GM23338 (cell line): Measurements from ENCODE around the gene MACO1. TPM values are rescaled to one million over a fixed set of nuclear protein-coding genes. Genes with fewer than 3 reads are reported as not detected.

ENCODE experiments used
- ATAC-seq: fragments of 200-7000 bp; cut with Tn5 transposase; 3 replicates; pipeline ENCODE4 v1.9.1; 2020
- DNase-seq: peaks from one replicate; pipeline ENCODE4 v3.0.0-alpha.2; 2015; ENCODE audit warnings: low spot score
- H2AFZ ChIP-seq: fragments of 200-600 bp; sonication (generic); 2 replicates; pipeline ENCODE4 v1.8.0; 2016; ENCODE audit warnings: antibody characterized with exemption, mild to moderate bottlenecking, moderate library complexity
- H3F3A ChIP-seq: fragments of 200-600 bp; sonication (generic); replicated peaks from 2 replicates; pipeline ENCODE4 v1.8.0; 2017; ENCODE audit warnings: antibody characterized with exemption, mixed run types, low read depth
- H3K27ac ChIP-seq: fragments of 200-600 bp; sonication (generic); 2 replicates; pipeline ENCODE4 v1.6.1; 2016; ENCODE audit warnings: low read depth
- H3K27me3 ChIP-seq: fragments of 200-600 bp; sonication (generic); 2 replicates; pipeline ENCODE4 v1.8.0; 2016; ENCODE audit warnings: mild to moderate bottlenecking, mixed run types, moderate library complexity; ENCODE audit not compliant: insufficient read depth
- H3K36me3 ChIP-seq: fragments of 200-600 bp; sonication (generic); 2 replicates; pipeline ENCODE4 v1.8.0; 2016; ENCODE audit warnings: mild to moderate bottlenecking; ENCODE audit not compliant: insufficient read depth
- H3K4me1 ChIP-seq: fragments of 200-600 bp; sonication (generic); 2 replicates; pipeline ENCODE4 v1.8.0; 2016; ENCODE audit warnings: mild to moderate bottlenecking, moderate library complexity; ENCODE audit not compliant: insufficient read depth
- H3K4me2 ChIP-seq: fragments of 200-600 bp; sonication (generic); 2 replicates; pipeline ENCODE4 v1.7.1; 2017; ENCODE audit warnings: mixed run types
- H3K4me3 ChIP-seq: fragments of 200-600 bp; sonication (generic); 2 replicates; pipeline ENCODE4 v1.6.1; 2016; ENCODE audit warnings: mixed run types
- H3K79me2 ChIP-seq: fragments of 200-600 bp; sonication (generic); replicated peaks from 2 replicates; pipeline ENCODE4 v1.8.0; 2017; ENCODE audit warnings: mild to moderate bottlenecking; ENCODE audit not compliant: insufficient read depth
- H3K9me2 ChIP-seq: fragments of 200-600 bp; sonication (generic); 2 replicates; pipeline ENCODE4 v1.8.0; 2017; ENCODE audit not compliant: insufficient read depth
- H4K20me1 ChIP-seq: fragments of 200-600 bp; sonication (generic); replicated peaks from 2 replicates; pipeline ENCODE4 v1.8.0; 2017; ENCODE audit warnings: mild to moderate bottlenecking; ENCODE audit not compliant: insufficient read depth
- H3K27ac Mint-ChIP-seq: 2 replicates; pipeline ENCODE4 v1.8.0; 2020; ENCODE audit warnings: inconsistent platforms, mild to moderate bottlenecking, moderate library complexity, mixed read lengths
- H3K27me3 Mint-ChIP-seq: 3 replicates; pipeline ENCODE4 v1.8.0; 2022; ENCODE audit warnings: low read depth, mild to moderate bottlenecking, moderate library complexity, mixed read lengths, inconsistent platforms; ENCODE audit not compliant: insufficient read depth, poor library complexity
- H3K36me3 Mint-ChIP-seq: 3 replicates; pipeline ENCODE4 v1.8.0; 2021; ENCODE audit warnings: low read depth, mild to moderate bottlenecking, inconsistent platforms, moderate library complexity, mixed read lengths
- H3K4me1 Mint-ChIP-seq: 3 replicates; pipeline ENCODE4 v1.8.0; 2020; ENCODE audit warnings: mild to moderate bottlenecking, inconsistent platforms, mixed read lengths
- H3K4me3 Mint-ChIP-seq: 3 replicates; pipeline ENCODE4 v1.8.0; 2021; ENCODE audit warnings: moderate library complexity, mild to moderate bottlenecking, inconsistent platforms, mixed read lengths
- H3K9me3 Mint-ChIP-seq: 3 replicates; pipeline ENCODE4 v1.8.0; 2020; ENCODE audit warnings: moderate library complexity, mild to moderate bottlenecking, inconsistent platforms, mixed read lengths
- CREB1 ChIP-seq: fragments of 250-450 bp; sonication (Bioruptor Pico); IDR thresholded peaks from 2 replicates; pipeline ENCODE4 v1.5.0; 2020; ENCODE audit warnings: low read depth, mild to moderate bottlenecking, moderate library complexity
- EZH2 ChIP-seq: fragments of 200-600 bp; sonication (generic); IDR thresholded peaks from one replicate; pipeline ENCODE4 v1.8.0; 2017; ENCODE audit warnings: antibody characterized with exemption, mild to moderate bottlenecking, low read depth; ENCODE audit not compliant: unreplicated experiment
- EZH2phosphoT487 ChIP-seq: fragments of 200-600 bp; sonication (generic); IDR thresholded peaks from one replicate; pipeline ENCODE4 v1.8.1; 2018; ENCODE audit warnings: antibody characterized with exemption; ENCODE audit not compliant: unreplicated experiment
- JUNB ChIP-seq: IDR thresholded peaks from one replicate; pipeline ENCODE4 v1.6.1; 2016; ENCODE audit warnings: antibody characterized with exemption; ENCODE audit not compliant: unreplicated experiment
- NANOG ChIP-seq: IDR thresholded peaks from 2 replicates; pipeline ENCODE4 v1.6.1; 2016; ENCODE audit warnings: antibody characterized with exemption, borderline replicate concordance
- POLR2AphosphoS5 ChIP-seq: IDR thresholded peaks from 2 replicates; pipeline ENCODE4 v1.6.1; 2016; ENCODE audit warnings: antibody characterized with exemption, low read depth
- STAT1 ChIP-seq: IDR thresholded peaks from one replicate; pipeline ENCODE4 v1.6.1; 2016; ENCODE audit warnings: antibody characterized with exemption; ENCODE audit not compliant: unreplicated experiment
- ZNF114 ChIP-seq: fragments of 250-450 bp; sonication (Bioruptor Pico); IDR thresholded peaks from 2 replicates; pipeline ENCODE4 v1.5.0; 2020; ENCODE audit warnings: mild to moderate bottlenecking, moderate library complexity
- ZNF331 ChIP-seq: fragments of 250-450 bp; sonication (Bioruptor Pico); IDR thresholded peaks from 2 replicates; pipeline ENCODE4 v1.5.0; 2020; ENCODE audit warnings: low read depth, mild to moderate bottlenecking, moderate library complexity
- polyA plus RNA-seq: library from polyadenylated mRNA; unstranded; fragments of >200 nt; fragmentation: Nextera tagmentation; extraction: Ambion mirVana; gene quantifications from 2 replicates; pipeline ENCODE4 v1.2.1, GENCODE V29; 2016
- total RNA-seq: library from RNA; depleted of rRNA; stranded (reverse); fragments of >200 nt; shearing (Covaris generic); gene quantifications from 2 replicates; pipeline ENCODE4 v1.2.3, GENCODE V29; 2014
- TF ChIP-seq, protein P1 (sequence below), 2 experiments: fragments of 200-600 bp in 1 of 2; sonication (generic) in 1 of 2; conservative IDR thresholded peaks; 2 replicates each; pipeline versions ENCODE4 v1.5.1 to v1.6.1; 2016 to 2017; ENCODE audit warnings: antibody characterized with exemption in 2 of 2, low read depth in 2 of 2, mild to moderate bottlenecking in 2 of 2, moderate library complexity in 1 of 2
- TF ChIP-seq, protein P2 (sequence below): fragments of 250-450 bp; sonication (Bioruptor Pico); IDR thresholded peaks from 2 replicates; pipeline ENCODE4 v1.5.0; 2020; ENCODE audit warnings: mild to moderate bottlenecking, moderate library complexity
- TF ChIP-seq, protein P3 (sequence below): IDR thresholded peaks from 2 replicates; pipeline ENCODE4 v1.6.1; 2016; ENCODE audit warnings: antibody characterized with exemption
- TF ChIP-seq, protein P4 (sequence below): IDR thresholded peaks from one replicate; pipeline ENCODE4 v1.6.1; 2018; ENCODE audit warnings: antibody characterized with exemption; ENCODE audit not compliant: unreplicated experiment

Gene MACO1
- total and polyA plus RNA-seq, 2 experiments from 2014 or later, result 9.8 to 10.6 TPM

DNA sequence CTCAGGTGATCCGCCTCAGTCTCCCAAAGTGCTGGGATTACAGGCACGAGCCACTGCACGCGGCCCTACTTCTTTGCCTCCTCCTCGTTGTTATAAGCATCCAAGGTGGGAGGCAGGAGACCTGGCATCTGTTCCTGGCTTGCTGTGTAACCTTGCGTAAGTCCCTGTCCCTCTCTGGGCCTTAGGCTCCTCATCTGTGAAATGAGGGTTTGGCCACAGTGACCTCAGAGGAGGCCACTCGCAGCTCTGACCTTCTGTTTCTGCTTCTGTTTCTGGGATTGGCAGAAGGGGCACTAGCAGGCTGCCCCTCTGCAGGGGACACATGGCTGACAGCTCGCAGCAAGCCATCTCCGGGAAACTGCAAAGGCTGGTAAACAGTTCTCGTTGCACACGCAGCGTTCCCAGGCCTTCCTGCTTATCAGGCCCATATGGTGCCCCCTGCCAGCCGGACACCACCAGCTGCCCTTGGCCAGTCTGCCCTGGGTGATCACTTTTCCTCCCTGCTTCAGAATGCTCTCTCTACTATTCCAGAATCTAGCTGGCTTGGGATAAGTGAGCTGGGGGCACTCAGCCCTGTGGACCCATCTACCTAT, 110.1 kb downstream of the MACO1 start:
- no peaks in the 10 kb centered on the region for H3K9me3 Mint-ChIP-seq
- Histone ChIP-seq H3K27ac (no peak overlapping the region), H3K4me3 (no peak overlapping the region), H3K27me3 (0 out of 2 replicates have a peak, but pooled peaks cover 7% of the 10 kb centered on the region), H2AFZ (no peak overlapping the region), H3K4me2 (no peak overlapping the region), H3K36me3 (no peaks in the 10 kb centered on the region), H3K9me2 (no peaks in the 10 kb centered on the region), H4K20me1 (peaks cover 12% of the 10 kb centered on the region; the same call in 1 of the 2 replicates), H3K79me2 (no peaks in the 10 kb centered on the region), H3K4me1 (peaks cover 16% of the 10 kb centered on the region; the same call in 1 of the 2 replicates), H3F3A (0 out of 2 replicates have a peak, but pooled peaks cover 5% of the 10 kb centered on the region)
- H3K4me1 Mint-ChIP-seq, result peaks cover 18% of the 10 kb centered on the region
- no peaks in the 10 kb centered on the region for H3K36me3 Mint-ChIP-seq
- ATAC-seq, result no peak
- DNase-seq, result no peak
- H3K27me3 Mint-ChIP-seq, result peaks cover 11% of the 10 kb centered on the region
- H3K27ac Mint-ChIP-seq, result no peak overlapping the region
- no peak overlapping the region for H3K4me3 Mint-ChIP-seq
- TF ChIP-seq ZNF114 (no peak), POLR2AphosphoS5 (no peak), NANOG (no peak), ZNF331 (CRISPR knock-in tag) (no peak), EZH2phosphoT487 (no peak), STAT1 (no peak), JUNB (no peak), EZH2 (no peak), CREB1 (CRISPR knock-in tag) (no peak)
- TF ChIP-seq, protein P1, sequence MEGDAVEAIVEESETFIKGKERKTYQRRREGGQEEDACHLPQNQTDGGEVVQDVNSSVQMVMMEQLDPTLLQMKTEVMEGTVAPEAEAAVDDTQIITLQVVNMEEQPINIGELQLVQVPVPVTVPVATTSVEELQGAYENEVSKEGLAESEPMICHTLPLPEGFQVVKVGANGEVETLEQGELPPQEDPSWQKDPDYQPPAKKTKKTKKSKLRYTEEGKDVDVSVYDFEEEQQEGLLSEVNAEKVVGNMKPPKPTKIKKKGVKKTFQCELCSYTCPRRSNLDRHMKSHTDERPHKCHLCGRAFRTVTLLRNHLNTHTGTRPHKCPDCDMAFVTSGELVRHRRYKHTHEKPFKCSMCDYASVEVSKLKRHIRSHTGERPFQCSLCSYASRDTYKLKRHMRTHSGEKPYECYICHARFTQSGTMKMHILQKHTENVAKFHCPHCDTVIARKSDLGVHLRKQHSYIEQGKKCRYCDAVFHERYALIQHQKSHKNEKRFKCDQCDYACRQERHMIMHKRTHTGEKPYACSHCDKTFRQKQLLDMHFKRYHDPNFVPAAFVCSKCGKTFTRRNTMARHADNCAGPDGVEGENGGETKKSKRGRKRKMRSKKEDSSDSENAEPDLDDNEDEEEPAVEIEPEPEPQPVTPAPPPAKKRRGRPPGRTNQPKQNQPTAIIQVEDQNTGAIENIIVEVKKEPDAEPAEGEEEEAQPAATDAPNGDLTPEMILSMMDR (conservative IDR thresholded peaks at IDR 0.05; ENCODE audit: low read depth in 2 of 2), result no peak
- TF ChIP-seq, protein P2, sequence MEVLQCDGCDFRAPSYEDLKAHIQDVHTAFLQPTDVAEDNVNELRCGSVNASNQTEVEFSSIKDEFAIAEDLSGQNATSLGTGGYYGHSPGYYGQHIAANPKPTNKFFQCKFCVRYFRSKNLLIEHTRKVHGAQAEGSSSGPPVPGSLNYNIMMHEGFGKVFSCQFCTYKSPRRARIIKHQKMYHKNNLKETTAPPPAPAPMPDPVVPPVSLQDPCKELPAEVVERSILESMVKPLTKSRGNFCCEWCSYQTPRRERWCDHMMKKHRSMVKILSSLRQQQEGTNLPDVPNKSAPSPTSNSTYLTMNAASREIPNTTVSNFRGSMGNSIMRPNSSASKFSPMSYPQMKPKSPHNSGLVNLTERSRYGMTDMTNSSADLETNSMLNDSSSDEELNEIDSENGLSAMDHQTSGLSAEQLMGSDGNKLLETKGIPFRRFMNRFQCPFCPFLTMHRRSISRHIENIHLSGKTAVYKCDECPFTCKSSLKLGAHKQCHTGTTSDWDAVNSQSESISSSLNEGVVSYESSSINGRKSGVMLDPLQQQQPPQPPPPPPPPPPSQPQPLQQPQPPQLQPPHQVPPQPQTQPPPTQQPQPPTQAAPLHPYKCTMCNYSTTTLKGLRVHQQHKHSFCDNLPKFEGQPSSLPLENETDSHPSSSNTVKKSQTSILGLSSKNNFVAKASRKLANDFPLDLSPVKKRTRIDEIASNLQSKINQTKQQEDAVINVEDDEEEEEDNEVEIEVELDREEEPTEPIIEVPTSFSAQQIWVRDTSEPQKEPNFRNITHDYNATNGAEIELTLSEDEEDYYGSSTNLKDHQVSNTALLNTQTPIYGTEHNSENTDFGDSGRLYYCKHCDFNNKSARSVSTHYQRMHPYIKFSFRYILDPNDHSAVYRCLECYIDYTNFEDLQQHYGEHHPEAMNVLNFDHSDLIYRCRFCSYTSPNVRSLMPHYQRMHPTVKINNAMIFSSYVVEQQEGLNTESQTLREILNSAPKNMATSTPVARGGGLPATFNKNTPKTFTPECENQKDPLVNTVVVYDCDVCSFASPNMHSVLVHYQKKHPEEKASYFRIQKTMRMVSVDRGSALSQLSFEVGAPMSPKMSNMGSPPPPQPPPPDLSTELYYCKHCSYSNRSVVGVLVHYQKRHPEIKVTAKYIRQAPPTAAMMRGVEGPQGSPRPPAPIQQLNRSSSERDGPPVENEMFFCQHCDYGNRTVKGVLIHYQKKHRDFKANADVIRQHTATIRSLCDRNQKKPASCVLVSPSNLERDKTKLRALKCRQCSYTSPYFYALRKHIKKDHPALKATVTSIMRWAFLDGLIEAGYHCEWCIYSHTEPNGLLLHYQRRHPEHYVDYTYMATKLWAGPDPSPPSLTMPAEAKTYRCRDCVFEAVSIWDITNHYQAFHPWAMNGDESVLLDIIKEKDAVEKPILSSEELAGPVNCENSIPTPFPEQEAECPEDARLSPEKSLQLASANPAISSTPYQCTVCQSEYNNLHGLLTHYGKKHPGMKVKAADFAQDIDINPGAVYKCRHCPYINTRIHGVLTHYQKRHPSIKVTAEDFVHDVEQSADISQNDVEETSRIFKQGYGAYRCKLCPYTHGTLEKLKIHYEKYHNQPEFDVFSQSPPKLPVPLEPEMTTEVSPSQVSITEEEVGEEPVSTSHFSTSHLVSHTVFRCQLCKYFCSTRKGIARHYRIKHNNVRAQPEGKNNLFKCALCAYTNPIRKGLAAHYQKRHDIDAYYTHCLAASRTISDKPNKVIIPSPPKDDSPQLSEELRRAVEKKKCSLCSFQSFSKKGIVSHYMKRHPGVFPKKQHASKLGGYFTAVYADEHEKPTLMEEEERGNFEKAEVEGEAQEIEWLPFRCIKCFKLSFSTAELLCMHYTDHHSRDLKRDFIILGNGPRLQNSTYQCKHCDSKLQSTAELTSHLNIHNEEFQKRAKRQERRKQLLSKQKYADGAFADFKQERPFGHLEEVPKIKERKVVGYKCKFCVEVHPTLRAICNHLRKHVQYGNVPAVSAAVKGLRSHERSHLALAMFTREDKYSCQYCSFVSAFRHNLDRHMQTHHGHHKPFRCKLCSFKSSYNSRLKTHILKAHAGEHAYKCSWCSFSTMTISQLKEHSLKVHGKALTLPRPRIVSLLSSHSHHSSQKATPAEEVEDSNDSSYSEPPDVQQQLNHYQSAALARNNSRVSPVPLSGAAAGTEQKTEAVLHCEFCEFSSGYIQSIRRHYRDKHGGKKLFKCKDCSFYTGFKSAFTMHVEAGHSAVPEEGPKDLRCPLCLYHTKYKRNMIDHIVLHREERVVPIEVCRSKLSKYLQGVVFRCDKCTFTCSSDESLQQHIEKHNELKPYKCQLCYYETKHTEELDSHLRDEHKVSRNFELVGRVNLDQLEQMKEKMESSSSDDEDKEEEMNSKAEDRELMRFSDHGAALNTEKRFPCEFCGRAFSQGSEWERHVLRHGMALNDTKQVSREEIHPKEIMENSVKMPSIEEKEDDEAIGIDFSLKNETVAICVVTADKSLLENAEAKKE (CRISPR knock-in tag), result no peak
- TF ChIP-seq, protein P3, sequence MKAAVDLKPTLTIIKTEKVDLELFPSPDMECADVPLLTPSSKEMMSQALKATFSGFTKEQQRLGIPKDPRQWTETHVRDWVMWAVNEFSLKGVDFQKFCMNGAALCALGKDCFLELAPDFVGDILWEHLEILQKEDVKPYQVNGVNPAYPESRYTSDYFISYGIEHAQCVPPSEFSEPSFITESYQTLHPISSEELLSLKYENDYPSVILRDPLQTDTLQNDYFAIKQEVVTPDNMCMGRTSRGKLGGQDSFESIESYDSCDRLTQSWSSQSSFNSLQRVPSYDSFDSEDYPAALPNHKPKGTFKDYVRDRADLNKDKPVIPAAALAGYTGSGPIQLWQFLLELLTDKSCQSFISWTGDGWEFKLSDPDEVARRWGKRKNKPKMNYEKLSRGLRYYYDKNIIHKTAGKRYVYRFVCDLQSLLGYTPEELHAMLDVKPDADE, result no peak
- TF ChIP-seq, protein P4, sequence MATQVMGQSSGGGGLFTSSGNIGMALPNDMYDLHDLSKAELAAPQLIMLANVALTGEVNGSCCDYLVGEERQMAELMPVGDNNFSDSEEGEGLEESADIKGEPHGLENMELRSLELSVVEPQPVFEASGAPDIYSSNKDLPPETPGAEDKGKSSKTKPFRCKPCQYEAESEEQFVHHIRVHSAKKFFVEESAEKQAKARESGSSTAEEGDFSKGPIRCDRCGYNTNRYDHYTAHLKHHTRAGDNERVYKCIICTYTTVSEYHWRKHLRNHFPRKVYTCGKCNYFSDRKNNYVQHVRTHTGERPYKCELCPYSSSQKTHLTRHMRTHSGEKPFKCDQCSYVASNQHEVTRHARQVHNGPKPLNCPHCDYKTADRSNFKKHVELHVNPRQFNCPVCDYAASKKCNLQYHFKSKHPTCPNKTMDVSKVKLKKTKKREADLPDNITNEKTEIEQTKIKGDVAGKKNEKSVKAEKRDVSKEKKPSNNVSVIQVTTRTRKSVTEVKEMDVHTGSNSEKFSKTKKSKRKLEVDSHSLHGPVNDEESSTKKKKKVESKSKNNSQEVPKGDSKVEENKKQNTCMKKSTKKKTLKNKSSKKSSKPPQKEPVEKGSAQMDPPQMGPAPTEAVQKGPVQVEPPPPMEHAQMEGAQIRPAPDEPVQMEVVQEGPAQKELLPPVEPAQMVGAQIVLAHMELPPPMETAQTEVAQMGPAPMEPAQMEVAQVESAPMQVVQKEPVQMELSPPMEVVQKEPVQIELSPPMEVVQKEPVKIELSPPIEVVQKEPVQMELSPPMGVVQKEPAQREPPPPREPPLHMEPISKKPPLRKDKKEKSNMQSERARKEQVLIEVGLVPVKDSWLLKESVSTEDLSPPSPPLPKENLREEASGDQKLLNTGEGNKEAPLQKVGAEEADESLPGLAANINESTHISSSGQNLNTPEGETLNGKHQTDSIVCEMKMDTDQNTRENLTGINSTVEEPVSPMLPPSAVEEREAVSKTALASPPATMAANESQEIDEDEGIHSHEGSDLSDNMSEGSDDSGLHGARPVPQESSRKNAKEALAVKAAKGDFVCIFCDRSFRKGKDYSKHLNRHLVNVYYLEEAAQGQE, result no peak
